ENCODE measurements around the gene KLHL24. TPM values are rescaled to one million over a fixed set of nuclear protein-coding genes. Genes with fewer than 3 reads are reported as not detected.
"Not testable (repeated sequence)": the region's sequence is repeated elsewhere in the genome, so short reads cannot be mapped to it uniquely, and the experiment has no call there.

The KLHL24 gene
- total and polyA plus RNA-seq, 4 experiments from 2014 or later = 38.9 to 108 (median 75.3) TPM

DNA sequence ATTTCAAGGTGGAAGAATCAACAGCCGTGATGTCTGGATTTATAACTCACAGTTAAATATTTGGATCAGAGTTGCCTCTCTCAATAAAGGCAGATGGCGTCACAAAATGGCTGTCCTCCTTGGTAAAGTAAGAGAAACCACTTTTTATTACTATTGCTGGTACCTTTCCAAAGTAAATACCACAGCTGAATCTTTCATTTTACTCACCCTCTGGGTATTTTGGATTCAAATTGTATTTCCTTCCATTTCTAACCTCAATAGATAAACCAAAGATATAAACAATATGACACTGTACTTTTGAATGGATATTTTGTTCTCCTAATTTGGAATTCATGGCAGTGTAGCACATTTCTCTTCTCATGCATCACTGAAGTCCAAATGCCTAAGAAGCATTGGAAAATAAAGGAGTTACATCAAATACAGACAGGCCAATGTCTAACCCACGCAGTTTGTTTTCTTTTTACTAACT lies 29.5 kb downstream of the KLHL24 start:
- H3K36me3 Mint-ChIP-seq = peaks cover 41 to 51% of the 10 kb centered on the region in 2 donors
- no peaks in the 10 kb centered on the region for H3K9me3 Mint-ChIP-seq
- H3K4me1 Mint-ChIP-seq = peaks cover 7 to 16% (median 12%) of the 10 kb centered on the region in 4 donors
- Histone ChIP-seq H3K27ac (ENCODE audit: low read depth, low read length) (no peak overlapping the region), H3K4me1 (ENCODE audit: insufficient read depth, low read length) (no peaks in the 10 kb centered on the region), H3K4me3 (ENCODE audit: low read length in 2 of 2) (no peak overlapping the region), H3K9me3 (ENCODE audit: control insufficient read depth in 1 of 2, low read length in 2 of 2) (no peaks in the 10 kb centered on the region), H3K36me3 (ENCODE audit: insufficient read depth, low read length) (peaks cover 27% of the 10 kb centered on the region), H3K27me3 (ENCODE audit: insufficient read depth, low read length) (no peaks in the 10 kb centered on the region)
- no peak overlapping the region for H3K27ac Mint-ChIP-seq
- H3K27me3 Mint-ChIP-seq = no peaks in the 10 kb centered on the region
- intact Hi-C loops (cut with micrococcal nuclease) = loop anchor here (10.0 kb wide), 1 partner anchor 200 kb away; no protein-coding TSS in a partner anchor
- CTCF ChIA-PET (ENCODE audit: partially characterized antibody) = interaction anchor here (1.4 kb wide), 1 partner anchor 195 kb away, joined by 3 read pairs; no protein-coding TSS in a partner anchor
- POLR2A ChIA-PET (ENCODE audit: partially characterized antibody) = no interaction called here
- DNase-seq = no peak
- H3K4me3 Mint-ChIP-seq = no peak overlapping the region

DNA sequence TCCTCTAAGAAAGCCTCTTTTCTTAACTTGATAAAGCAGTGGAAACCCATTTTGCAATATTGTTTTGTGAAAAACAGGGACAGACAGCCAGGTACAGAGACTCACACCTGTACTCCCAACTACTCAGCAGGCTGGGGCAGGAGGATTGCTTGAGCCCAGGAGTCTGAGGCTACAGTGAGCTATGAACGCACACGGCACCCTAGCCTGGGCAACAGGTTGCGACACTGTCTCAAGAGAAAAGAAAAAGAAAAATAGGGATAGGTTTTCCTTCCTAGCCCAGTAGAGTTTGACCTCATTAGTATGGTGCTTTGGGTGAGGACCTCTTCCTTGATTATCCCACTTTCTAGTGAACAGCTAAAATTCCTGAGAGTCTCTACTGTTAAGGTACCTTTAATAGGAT lies 44.6 kb downstream of the KLHL24 start:
- no peak for DNase-seq
- POLR2A ChIA-PET (ENCODE audit: partially characterized antibody) = no interaction called here
- Mint-ChIP-seq H3K9me3 (no peaks in the 10 kb centered on the region), H3K27ac (peak overlapping the region in 1 of 7 donors; percentile 36), H3K36me3 (peaks cover 25 to 41% of the 10 kb centered on the region in 2 donors), H3K4me3 (no peak overlapping the region), H3K27me3 (no peaks in the 10 kb centered on the region), H3K4me1 (peaks cover 0 to 1% (median 0%) of the 10 kb centered on the region in 4 donors)
- H3K27ac ChIP-seq (ENCODE audit: low read depth, low read length) = no peak overlapping the region
- no peaks in the 10 kb centered on the region for H3K36me3 ChIP-seq (ENCODE audit: insufficient read depth, low read length)
- H3K9me3 ChIP-seq (ENCODE audit: control insufficient read depth in 1 of 2, low read length in 2 of 2) = no peaks in the 10 kb centered on the region
- CTCF ChIA-PET (ENCODE audit: partially characterized antibody) = interaction anchor here (0.7 kb wide), 1 partner anchor 211 kb away, joined by 3 read pairs; no protein-coding TSS in a partner anchor
- intact Hi-C loops (cut with micrococcal nuclease) = loop anchor here (5.0 kb wide), 1 partner anchor 33 kb away; no protein-coding TSS in a partner anchor
- H3K4me3 ChIP-seq (ENCODE audit: low read length in 2 of 2) = no peak overlapping the region
- H3K27me3 ChIP-seq (ENCODE audit: insufficient read depth, low read length) = no peaks in the 10 kb centered on the region
- H3K4me1 ChIP-seq (ENCODE audit: insufficient read depth, low read length) = no peaks in the 10 kb centered on the region

DNA sequence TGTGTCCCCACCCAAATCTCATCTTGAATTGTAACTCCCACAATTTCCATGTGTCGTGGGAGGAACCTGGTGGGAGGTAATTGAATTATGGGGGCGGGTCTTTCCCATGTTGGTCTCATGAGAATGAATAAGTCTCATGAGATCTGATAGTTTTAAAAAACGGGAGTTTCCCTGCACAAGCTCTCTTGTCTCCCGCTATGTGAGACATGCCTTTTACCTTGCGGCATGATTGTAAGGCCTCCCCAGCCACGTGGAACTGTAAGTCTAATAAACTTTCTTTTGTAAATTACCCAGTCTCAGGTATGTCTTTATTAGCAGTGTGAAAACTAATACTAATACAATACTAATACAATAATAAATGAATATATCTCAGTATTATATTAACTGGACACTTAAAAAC lies 52.3 kb downstream of the KLHL24 start:
- intact Hi-C loops (cut with micrococcal nuclease) = no loop called here
- no peaks in the 10 kb centered on the region for H3K27me3 Mint-ChIP-seq
- peaks cover 0 to 3% (median 0%) of the 10 kb centered on the region in 8 donors for H3K9me3 Mint-ChIP-seq
- H3K27ac Mint-ChIP-seq = no peak overlapping the region
- POLR2A ChIA-PET (ENCODE audit: partially characterized antibody) = interaction anchor here (1.1 kb wide), 1 partner anchor 52 kb away, joined by 3 read pairs; no protein-coding TSS in a partner anchor
- H3K4me3 Mint-ChIP-seq = no peak overlapping the region
- H3K4me1 Mint-ChIP-seq = peaks cover 0 to 2% (median 0%) of the 10 kb centered on the region in 4 donors
- no peaks in the 10 kb centered on the region for H3K4me1 ChIP-seq (ENCODE audit: insufficient read depth, low read length)
- H3K36me3 ChIP-seq (ENCODE audit: insufficient read depth, low read length) = no peaks in the 10 kb centered on the region
- no peaks in the 10 kb centered on the region for H3K9me3 ChIP-seq (ENCODE audit: control insufficient read depth in 1 of 2, low read length in 2 of 2)
- no peak overlapping the region for H3K4me3 ChIP-seq (ENCODE audit: low read length in 2 of 2)
- no peaks in the 10 kb centered on the region for H3K27me3 ChIP-seq (ENCODE audit: insufficient read depth, low read length)
- CTCF ChIA-PET (ENCODE audit: partially characterized antibody) = interaction anchor here (1.3 kb wide), 1 partner anchor 9 kb away, joined by 3 read pairs; no protein-coding TSS in a partner anchor
- no peak for DNase-seq
- H3K27ac ChIP-seq (ENCODE audit: low read depth, low read length) = no peak overlapping the region
- H3K36me3 Mint-ChIP-seq = no peaks in the 10 kb centered on the region

DNA sequence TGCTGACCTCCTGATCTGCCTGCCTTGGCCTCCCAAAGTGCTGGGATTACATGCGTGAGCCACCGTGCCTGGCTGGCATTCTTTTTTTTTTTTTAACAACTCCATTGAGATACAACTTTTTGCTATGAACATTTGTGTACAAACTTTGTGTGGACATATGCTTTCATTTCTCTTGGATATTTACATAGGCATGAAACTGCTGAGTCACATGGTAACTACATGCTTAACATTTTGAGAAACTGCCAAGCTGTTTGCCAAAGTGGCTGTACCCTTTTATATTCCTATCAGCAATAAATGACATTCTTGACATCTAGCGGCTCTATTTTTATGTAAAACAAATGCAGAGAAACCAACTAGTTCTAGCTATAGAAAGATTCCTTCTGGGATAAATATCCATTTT lies 53.5 kb downstream of the KLHL24 start:
- Histone ChIP-seq H3K36me3 (ENCODE audit: insufficient read depth, low read length) (no peaks in the 10 kb centered on the region), H3K27ac (ENCODE audit: low read depth, low read length) (no peak overlapping the region), H3K4me3 (ENCODE audit: low read length in 2 of 2) (no peak overlapping the region), H3K27me3 (ENCODE audit: insufficient read depth, low read length) (no peaks in the 10 kb centered on the region), H3K9me3 (ENCODE audit: control insufficient read depth in 1 of 2, low read length in 2 of 2) (no peaks in the 10 kb centered on the region), H3K4me1 (ENCODE audit: insufficient read depth, low read length) (no peaks in the 10 kb centered on the region)
- H3K4me3 Mint-ChIP-seq = no peak overlapping the region
- H3K4me1 Mint-ChIP-seq = peaks cover 0 to 2% (median 0%) of the 10 kb centered on the region in 4 donors
- intact Hi-C loops (cut with micrococcal nuclease) = no loop called here
- no peaks in the 10 kb centered on the region for H3K27me3 Mint-ChIP-seq
- H3K9me3 Mint-ChIP-seq = peaks cover 0 to 3% (median 0%) of the 10 kb centered on the region in 8 donors
- CTCF ChIA-PET (ENCODE audit: partially characterized antibody) = interaction anchor here (1.3 kb wide), 1 partner anchor 8 kb away, joined by 3 read pairs; no protein-coding TSS in a partner anchor
- no peak for DNase-seq
- H3K36me3 Mint-ChIP-seq = no peaks in the 10 kb centered on the region
- peak overlapping the region in 1 of 7 donors; percentile 37 for H3K27ac Mint-ChIP-seq
- POLR2A ChIA-PET (ENCODE audit: partially characterized antibody) = interaction anchor here (1.1 kb wide), 1 partner anchor 53 kb away, joined by 3 read pairs; no protein-coding TSS in a partner anchor

DNA sequence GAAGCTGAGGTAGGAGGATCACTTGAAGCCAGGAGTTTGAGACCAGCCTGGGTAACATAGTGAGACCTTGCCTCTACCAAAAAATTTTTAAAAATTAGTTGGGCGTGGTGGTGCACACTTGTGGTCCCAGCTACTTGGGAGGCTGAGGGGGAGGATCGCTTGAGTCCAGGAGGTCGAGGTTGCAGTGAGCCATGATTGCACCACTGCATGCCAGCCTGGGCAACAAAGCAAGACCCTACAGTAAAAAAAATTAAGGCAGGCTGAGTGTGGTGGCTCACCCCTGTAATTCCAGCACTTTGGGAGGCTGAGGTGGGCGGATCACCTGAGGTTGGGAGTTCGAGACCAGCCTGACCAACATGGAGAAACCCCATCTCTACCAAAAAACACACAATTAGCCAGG lies 54.2 kb downstream of the KLHL24 start:
- H3K4me3 Mint-ChIP-seq; H3K4me1 Mint-ChIP-seq; H3K36me3 ChIP-seq (ENCODE audit: insufficient read depth, low read length): not testable (repeated sequence)

DNA sequence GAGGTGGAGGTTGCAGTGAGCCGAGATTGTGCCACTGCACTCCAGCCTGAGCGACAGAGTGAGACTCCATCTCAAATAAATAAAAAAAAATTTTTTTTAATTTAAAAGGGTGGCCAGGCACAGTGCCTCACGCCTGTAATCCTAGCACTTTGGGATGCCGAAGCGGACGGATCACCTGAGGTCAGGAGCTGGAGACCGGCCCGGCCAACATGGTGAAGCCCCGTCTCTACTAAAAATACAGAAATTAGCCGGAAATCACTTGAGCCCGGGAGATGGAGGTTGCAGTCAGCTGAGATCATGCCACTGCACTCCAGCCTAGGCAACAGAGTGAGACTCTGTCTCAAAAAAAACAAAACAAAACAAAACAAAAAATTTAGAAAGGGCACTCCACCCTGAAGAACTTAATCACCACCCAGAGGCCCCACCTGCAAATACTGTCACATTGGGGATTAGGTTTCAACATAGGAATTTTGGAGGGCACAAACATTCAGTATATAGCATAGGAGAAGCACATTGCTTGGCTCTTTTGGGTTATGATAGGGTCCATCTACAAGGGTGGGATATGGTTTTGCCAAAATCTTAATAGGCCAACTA lies 55.1 kb downstream of the KLHL24 start:
- H3K4me3 ChIP-seq (ENCODE audit: low read length in 2 of 2) = no peak overlapping the region
- no peaks in the 10 kb centered on the region for H3K36me3 Mint-ChIP-seq
- peaks cover 0 to 2% (median 0%) of the 10 kb centered on the region in 4 donors for H3K4me1 Mint-ChIP-seq
- DNase-seq = no peak
- intact Hi-C loops (cut with micrococcal nuclease) = no loop called here
- no peak overlapping the region for H3K27ac Mint-ChIP-seq
- H3K27ac ChIP-seq (ENCODE audit: low read depth, low read length) = no peak overlapping the region
- POLR2A ChIA-PET (ENCODE audit: partially characterized antibody) = no interaction called here
- H3K4me3 Mint-ChIP-seq = no peak overlapping the region
- CTCF ChIA-PET (ENCODE audit: partially characterized antibody) = no interaction called here
- H3K4me1 ChIP-seq (ENCODE audit: insufficient read depth, low read length) = no peaks in the 10 kb centered on the region
- H3K36me3 ChIP-seq (ENCODE audit: insufficient read depth, low read length) = no peaks in the 10 kb centered on the region
- H3K27me3 ChIP-seq (ENCODE audit: insufficient read depth, low read length) = no peaks in the 10 kb centered on the region
- H3K9me3 ChIP-seq (ENCODE audit: control insufficient read depth in 1 of 2, low read length in 2 of 2) = no peaks in the 10 kb centered on the region
- no peaks in the 10 kb centered on the region for H3K27me3 Mint-ChIP-seq
- H3K9me3 Mint-ChIP-seq = peaks cover 0 to 3% (median 0%) of the 10 kb centered on the region in 8 donors

More for the DNA sequence above, 54.2 kb downstream of the KLHL24 start:
- POLR2A ChIA-PET (ENCODE audit: partially characterized antibody); H3K9me3 ChIP-seq (ENCODE audit: control insufficient read depth in 1 of 2, low read length in 2 of 2); intact Hi-C loops (cut with micrococcal nuclease); H3K36me3 Mint-ChIP-seq; H3K27ac ChIP-seq (ENCODE audit: low read depth, low read length); H3K9me3 Mint-ChIP-seq; H3K27me3 ChIP-seq (ENCODE audit: insufficient read depth, low read length); CTCF ChIA-PET (ENCODE audit: partially characterized antibody); H3K4me3 ChIP-seq (ENCODE audit: low read length in 2 of 2); H3K27me3 Mint-ChIP-seq; H3K4me1 ChIP-seq (ENCODE audit: insufficient read depth, low read length); H3K27ac Mint-ChIP-seq; DNase-seq: not testable (repeated sequence)

DNA sequence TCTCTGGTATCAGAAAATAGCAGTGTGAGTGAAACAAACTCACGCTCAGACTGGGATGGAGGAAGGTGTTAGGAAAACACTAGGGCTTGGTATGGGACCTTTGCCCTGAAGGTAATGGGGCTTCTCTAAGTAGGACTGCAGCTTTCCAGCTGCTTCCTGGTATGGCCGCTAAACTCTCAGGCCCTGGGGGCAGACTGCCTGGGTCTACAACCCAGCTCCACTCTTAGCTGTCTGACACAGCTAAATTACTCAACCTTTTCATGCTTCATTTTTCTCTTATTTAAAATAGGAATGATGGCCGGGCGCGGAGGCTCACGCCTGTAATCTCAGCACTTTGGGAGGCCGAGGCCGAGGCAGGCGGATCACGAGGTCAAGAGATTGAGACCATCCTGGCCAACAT lies 57.0 kb downstream of the KLHL24 start:
- Histone ChIP-seq H3K4me1 (ENCODE audit: insufficient read depth, low read length) (peaks cover 6% of the 10 kb centered on the region), H3K9me3 (ENCODE audit: control insufficient read depth in 1 of 2, low read length in 2 of 2) (no peaks in the 10 kb centered on the region), H3K4me3 (ENCODE audit: low read length in 2 of 2) (no peak overlapping the region), H3K27ac (ENCODE audit: low read depth, low read length) (no peak overlapping the region), H3K36me3 (ENCODE audit: insufficient read depth, low read length) (no peaks in the 10 kb centered on the region), H3K27me3 (ENCODE audit: insufficient read depth, low read length) (no peaks in the 10 kb centered on the region)
- Mint-ChIP-seq H3K36me3 (no peaks in the 10 kb centered on the region), H3K4me1 (peaks cover 4 to 6% (median 5%) of the 10 kb centered on the region in 4 donors), H3K27ac (no peak overlapping the region), H3K27me3 (no peaks in the 10 kb centered on the region), H3K4me3 (no peak overlapping the region), H3K9me3 (no peaks in the 10 kb centered on the region)
- intact Hi-C loops (cut with micrococcal nuclease) = no loop called here
- no peak for DNase-seq
- ChIA-PET CTCF (ENCODE audit: partially characterized antibody) (interaction anchor here (0.6 kb wide), 1 partner anchor 45 kb away, joined by 3 read pairs; no protein-coding TSS in a partner anchor), POLR2A (ENCODE audit: partially characterized antibody) (interaction anchor here (0.6 kb wide), 1 partner anchor 14 kb away, joined by 3 read pairs; no protein-coding TSS in a partner anchor)
